ENCODE measurements around the gene TNRC18. TPM values are rescaled to one million over a fixed set of nuclear protein-coding genes. Genes with fewer than 3 reads are reported as not detected.

TNRC18 gene
- total and polyA plus RNA-seq, 9 of the 15 experiments (the other 6 are each of a cell fraction or from before 2014, with no cell fraction given): 0.03 to 43.2 (median 18.0) TPM

DNA sequence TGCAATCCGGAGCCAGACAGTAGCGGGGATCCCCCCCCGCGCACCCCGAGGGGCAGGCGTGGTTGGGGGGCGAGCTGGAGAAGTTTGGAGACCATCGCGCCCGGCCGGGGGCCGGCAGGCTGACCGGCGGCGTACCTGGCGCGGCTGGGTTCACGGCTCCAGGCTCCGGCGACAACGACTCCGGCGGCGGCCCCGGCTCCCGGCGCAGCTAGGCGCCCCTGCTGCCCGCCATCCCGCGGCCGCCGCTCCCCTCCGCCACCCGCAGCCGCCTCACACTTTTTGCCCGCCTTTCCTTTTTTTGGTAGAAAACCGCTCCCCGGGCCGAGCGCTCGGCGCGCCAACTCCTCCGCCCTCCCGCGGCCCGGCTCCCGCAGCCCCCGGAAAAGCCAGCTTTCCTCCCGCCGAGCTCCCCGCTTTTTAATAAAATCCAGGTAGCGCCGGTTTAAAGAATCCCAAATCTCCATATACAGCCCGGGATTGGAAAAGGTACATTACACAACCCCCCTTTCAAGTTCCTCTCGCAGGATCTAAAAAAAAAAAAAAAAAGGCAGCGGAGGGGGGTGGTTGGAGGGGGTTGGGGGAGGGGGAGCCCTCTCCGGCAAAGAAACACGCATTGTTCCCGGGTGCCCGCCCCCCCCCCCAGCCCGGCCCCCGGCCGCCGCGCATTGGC lies at the start of gene TNRC18 (continued):
- TF ChIP-seq, protein P1, sequence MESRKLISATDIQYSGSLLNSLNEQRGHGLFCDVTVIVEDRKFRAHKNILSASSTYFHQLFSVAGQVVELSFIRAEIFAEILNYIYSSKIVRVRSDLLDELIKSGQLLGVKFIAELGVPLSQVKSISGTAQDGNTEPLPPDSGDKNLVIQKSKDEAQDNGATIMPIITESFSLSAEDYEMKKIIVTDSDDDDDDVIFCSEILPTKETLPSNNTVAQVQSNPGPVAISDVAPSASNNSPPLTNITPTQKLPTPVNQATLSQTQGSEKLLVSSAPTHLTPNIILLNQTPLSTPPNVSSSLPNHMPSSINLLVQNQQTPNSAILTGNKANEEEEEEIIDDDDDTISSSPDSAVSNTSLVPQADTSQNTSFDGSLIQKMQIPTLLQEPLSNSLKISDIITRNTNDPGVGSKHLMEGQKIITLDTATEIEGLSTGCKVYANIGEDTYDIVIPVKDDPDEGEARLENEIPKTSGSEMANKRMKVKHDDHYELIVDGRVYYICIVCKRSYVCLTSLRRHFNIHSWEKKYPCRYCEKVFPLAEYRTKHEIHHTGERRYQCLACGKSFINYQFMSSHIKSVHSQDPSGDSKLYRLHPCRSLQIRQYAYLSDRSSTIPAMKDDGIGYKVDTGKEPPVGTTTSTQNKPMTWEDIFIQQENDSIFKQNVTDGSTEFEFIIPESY (CRISPR knock-in tag; IDR thresholded peaks at IDR 0.05): no peak
- TF ChIP-seq HNRNPL (IDR thresholded peaks at IDR 0.05; ENCODE audit: low read depth, low read length) (no peak), ZNF232 (CRISPR knock-in tag; IDR thresholded peaks at IDR 0.05) (no peak), FOXK1 (CRISPR knock-in tag; IDR thresholded peaks at IDR 0.05; ENCODE audit: borderline replicate concordance) (no peak), NFIC (IDR thresholded peaks at IDR 0.05) (no peak), NR2C2 (CRISPR knock-in tag; IDR thresholded peaks at IDR 0.05) (no peak), NR2C2 (tag; IDR thresholded peaks at IDR 0.05) (no peak), ZNF583 (CRISPR knock-in tag; IDR thresholded peaks at IDR 0.05) (no peak), CREM (IDR thresholded peaks at IDR 0.05; ENCODE audit: low read depth) (no peak), FOS (IDR thresholded peaks at IDR 0.05; ENCODE audit: extremely low read depth, insufficient read length) (no peak), CREB3 (tag; conservative IDR thresholded peaks at IDR 0.05; ENCODE audit: low read depth) (no peak), HNRNPH1 (optimal IDR thresholded peaks at IDR 0.05; ENCODE audit: low read depth, low read length) (no peak), MAZ (CRISPR knock-in tag; conservative IDR thresholded peaks at IDR 0.05 in 1 of 2, IDR thresholded peaks at IDR 0.05 in 1 of 2) (peak in 1 of 2 experiments; percentile 40; a peak in 2 of 4 replicates), ZC3H4 (CRISPR knock-in tag; IDR thresholded peaks at IDR 0.05; ENCODE audit: borderline replicate concordance) (no peak), HDAC8 (tag; IDR thresholded peaks at IDR 0.05) (no peak), KDM2B (CRISPR knock-in tag; IDR thresholded peaks at IDR 0.05) (0 out of 2 replicates have a peak, but pooled peaks have one; percentile 63), SMARCB1 (IDR thresholded peaks at IDR 0.05; ENCODE audit: insufficient read length, low read depth) (no peak), FOXA1 (IDR thresholded peaks at IDR 0.05; ENCODE audit: borderline replicate concordance) (no peak), MBD1 (CRISPR knock-in tag; IDR thresholded peaks at IDR 0.05) (no peak), PHB (CRISPR knock-in tag; IDR thresholded peaks at IDR 0.05) (no peak)
- TF ChIP-seq, protein P2, sequence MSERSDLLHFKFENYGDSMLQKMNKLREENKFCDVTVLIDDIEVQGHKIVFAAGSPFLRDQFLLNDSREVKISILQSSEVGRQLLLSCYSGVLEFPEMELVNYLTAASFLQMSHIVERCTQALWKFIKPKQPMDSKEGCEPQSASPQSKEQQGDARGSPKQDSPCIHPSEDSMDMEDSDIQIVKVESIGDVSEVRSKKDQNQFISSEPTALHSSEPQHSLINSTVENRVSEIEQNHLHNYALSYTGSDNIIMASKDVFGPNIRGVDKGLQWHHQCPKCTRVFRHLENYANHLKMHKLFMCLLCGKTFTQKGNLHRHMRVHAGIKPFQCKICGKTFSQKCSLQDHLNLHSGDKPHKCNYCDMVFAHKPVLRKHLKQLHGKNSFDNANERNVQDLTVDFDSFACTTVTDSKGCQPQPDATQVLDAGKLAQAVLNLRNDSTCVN (CRISPR knock-in tag; IDR thresholded peaks at IDR 0.05): no peak
- TF ChIP-seq, protein P3, sequence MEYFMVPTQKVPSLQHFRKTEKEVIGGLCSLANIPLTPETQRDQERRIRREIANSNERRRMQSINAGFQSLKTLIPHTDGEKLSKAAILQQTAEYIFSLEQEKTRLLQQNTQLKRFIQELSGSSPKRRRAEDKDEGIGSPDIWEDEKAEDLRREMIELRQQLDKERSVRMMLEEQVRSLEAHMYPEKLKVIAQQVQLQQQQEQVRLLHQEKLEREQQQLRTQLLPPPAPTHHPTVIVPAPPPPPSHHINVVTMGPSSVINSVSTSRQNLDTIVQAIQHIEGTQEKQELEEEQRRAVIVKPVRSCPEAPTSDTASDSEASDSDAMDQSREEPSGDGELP (CRISPR knock-in tag; IDR thresholded peaks at IDR 0.05; ENCODE audit: borderline replicate concordance): no peak
